Superior temporal gyrus (tissue), 1 donor: ENCODE measurements around the gene CCDC117.

Experiments
- DNase-seq: peaks from one replicate; pipeline ENCODE4 v3.0.0-alpha.2; 2016; ENCODE audit errors: extremely low spot score

Gene CCDC117

DNA sequence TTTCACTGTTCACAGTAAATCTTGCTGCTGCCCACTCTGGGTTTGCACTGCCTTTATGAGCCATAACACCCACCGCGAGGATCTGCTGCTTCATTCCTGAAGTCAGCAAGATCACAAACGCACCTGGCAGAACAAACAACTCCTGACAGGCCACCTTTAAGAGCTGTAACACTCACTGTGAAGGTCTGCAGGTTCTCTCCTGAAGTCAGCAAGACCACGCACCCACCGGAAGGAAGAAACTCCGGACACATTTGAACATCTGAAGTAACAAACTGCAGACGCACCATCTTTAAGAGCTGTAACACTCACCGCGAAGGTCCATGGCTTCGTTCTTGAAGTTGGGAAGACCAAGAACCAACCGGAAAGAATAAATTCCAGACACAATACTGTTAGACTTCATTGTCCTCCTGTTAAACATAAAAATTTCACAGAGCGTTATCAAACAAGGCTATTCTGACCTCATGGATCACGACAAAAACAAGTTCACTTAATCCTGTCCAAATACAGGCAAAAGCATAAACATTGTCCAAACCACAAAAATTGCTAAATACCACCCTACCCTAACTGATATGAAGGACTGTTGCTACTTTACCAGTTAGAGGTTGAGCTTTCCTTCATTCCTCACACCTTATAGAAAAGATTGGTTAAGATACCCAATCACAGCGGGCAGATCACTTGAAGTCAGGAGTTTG lies 3.0 kb upstream of the CCDC117 start:
- no peak for DNase-seq

DNA sequence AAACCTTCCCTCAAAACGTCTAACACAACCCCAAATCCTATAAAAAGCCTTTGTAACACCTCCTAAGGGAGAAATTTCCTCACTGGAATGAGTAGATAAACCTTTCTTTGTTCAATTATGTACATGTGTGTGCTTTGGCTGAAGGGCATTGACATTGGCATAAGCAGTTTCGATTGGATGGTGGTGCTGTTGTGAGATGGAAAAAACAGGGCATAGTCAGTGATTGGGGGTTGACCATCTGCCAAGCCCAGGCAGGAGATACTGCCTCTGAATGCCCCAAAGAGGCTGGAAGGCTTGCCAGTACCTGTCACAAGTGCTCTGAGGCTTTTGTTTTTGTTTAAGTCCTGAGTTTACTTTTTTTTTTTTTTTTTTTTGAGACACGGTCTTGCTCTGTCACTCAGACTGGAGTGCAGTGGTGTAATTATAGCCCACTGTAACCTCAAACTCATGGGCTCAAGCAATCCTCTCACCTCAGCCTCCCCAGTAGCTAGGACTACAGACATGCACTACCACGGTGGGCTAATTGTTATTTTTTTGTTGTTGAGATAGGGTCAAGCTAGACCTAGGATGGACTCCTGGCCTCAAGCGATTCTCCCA lies 1.2 kb upstream of the CCDC117 start:
- no peak for DNase-seq

GRCh38 chr22:28773461-28773867 lies 969 bp downstream of the CCDC117 start:
- DNase-seq: no peak

DNA sequence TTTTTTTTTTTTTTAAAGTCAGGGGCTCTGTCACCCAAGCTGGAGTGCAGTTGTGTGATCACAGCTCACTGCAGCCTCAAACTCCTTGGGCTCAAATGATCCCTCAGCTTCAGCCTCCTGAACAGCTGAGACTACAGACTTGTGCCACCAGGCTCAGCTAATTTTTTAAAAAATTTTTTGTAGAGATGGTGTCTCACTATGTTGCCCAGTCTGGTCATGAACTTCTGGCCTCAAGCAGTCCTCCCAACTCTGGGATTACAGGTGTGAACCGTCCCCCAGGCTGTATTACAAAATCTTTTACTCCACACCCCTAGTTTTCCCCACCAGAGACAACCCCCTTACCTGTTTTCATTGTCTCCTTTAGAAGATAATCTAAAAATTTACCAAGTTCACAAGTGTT lies 1.9 kb downstream of the CCDC117 start:
- no peak for DNase-seq

DNA sequence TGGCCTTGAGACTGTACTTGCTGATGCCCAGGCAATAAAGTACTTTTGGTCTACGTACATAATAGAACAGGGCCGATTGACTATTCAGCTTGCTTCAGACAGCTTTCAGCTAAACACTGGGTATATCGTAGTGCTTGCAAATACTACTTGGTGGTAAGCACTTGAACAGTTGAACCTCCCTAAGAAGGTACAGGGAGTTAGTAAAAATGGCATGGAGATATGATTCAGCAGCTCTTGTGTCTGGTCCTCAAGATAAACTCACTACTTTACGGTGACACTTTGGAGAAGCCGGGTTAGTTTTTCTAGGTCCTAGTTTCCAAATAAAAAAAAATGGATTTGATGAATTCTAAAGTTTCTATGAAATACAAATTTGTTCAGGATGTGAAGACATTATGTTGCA lies 7.3 kb downstream of the CCDC117 start:
- no peak for DNase-seq

GRCh38 chr22:28780296-28780695 lies 7.8 kb downstream of the CCDC117 start:
- DNase-seq: no peak

DNA sequence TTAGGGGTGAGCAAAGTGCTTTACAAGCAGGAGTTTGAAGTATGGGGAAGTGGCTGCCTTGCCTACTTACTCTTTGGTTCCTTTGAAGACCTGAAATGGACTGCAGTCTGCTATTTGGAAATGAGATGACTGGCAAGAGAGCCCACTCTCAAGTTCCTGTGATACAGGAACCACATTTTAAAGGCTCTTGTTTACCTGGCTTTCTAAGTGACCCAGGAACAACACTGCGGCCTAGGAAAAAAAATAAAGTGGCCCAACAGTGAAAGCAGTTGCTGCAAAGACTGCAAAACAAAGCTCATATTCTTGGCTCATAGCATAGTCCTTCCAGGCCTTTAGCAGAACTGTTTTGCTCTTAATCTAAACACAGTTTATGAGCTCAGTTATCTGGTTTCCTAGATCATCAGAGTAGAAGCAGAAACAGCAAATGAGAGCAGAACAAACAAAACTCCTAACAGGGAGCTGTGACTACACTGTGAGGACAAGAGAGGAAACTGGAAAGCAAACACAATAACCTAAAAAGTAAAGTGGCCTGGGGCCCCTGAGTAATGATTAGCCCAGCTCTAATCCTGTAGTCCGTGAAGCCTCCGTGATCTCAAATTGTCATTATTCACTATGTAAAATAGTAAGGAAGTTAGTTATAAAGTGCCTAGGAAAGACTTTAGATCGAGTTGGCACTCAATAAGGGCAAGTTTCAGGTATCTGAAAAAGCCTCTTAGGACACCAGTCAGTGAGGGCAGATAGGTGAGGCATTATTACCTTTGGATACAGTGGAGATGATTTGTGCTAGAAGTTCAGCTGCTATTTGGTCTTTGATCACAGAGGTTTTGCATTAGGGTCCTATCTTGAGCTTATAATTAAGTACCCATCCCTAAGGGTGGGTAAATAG lies 11.5 kb downstream of the CCDC117 start:
- DNase-seq: no peak

DNA sequence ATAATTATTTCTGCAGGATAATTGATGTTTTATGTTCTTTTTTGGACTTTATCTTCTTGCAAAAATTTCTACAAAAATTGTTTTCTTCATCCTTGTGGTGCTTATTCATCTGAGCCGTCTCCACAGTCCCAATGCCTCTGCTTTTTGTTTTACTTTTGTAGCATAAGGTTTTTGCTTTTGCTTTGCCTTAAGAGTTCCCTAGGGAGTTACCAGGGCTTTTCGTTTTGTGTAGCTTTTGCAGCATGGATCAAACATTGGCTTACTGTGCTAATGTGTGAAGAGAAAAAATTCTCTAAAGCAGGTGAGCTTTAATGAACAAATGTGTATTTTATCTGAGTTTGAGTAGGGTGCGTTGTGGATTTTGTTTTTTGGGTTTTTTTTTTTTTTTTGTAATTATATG lies 16.1 kb downstream of the CCDC117 start:
- DNase-seq: no peak

DNA sequence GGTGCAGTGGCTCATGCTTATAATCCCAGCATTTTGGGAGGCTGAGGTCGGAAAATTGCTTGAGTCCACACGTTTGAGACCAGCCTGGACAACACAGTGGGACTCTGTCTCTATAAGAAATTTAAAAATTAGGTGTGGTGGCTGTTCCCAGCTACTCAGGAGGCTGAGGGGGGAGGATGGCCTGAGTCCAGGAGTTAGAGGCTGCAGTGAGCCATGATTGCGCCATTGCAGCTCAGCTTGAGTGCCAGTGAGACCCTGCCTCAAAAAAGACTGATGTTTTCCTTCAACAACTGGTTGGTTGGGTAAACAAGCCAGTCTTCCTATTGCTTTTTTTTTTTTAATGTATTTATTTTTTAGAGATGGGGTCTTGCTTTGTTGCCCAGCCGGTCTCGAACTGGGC lies 18.6 kb downstream of the CCDC117 start:
- no peak for DNase-seq

GRCh38 chr22:28791841-28792490 lies 19.5 kb downstream of the CCDC117 start:
- no peak for DNase-seq

DNA sequence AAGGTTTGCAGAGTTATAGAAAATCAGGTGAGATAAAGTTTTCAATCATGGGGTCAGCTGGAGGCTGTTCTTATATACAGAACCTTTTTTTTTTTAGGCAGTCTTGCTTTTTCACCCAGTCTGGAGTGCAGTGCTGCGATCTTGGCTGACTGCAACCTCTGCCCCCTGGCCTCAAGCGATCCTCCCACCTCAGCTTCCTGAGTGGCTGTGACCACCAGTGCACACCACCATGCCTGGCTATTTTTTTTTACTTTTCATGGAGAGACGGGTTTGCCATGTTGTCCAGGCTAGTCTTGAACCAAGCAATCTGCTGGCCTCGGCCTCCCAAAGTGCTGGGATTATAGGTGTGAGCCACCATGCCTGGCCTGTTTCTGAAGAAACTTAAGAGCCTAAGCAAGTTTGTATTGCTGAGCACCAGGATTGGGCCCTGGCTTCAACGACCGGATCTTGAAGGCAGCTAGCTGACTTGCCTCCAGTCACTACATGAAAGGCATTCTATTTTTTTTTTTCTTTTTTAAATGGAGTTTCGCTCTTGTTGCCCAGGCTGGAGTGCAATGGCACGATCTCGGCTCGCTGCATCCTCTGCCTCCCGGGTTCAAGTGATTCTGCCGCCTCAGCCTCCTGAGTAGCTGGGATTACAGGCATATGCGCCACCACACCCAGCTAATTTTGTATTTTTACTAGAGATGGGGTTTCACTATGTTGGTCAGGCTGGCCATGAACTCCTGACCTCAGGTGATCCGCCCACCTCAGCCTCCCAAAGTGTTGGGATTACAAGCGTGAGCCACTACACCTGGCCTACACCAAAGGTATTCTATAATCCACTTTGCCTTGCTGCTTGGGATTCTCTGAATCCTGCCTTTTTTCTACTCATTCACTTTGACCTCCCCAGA lies 20.2 kb downstream of the CCDC117 start:
- DNase-seq: no peak

DNA sequence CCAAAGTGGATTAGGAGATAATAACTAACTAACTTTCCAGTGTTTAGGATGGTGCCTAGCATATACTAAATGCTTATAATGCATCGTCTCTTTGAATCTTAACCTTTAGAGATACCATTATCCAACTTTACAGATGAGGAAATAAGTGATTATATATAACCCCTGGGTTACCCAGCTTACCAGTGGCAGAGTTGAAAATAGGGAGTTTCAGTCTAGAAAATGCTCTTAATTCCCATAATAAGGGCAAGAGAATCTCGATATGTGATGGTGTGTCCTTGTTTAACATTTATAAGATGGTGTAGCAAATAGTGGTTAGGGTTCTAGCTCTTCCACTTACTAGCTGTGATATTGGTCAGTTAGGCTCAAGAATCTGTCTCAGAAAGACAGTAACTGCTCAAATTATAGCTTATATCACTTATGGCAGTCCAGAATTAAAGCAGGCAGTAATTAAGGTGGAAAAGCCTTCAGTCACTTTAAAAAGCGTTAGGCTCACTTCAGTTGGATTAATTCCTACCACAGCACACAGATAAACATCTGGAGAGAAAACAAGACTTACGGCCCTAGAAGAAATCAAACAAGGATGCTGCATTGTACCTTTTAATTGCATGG lies 21.6 kb downstream of the CCDC117 start:
- no peak for DNase-seq

DNA sequence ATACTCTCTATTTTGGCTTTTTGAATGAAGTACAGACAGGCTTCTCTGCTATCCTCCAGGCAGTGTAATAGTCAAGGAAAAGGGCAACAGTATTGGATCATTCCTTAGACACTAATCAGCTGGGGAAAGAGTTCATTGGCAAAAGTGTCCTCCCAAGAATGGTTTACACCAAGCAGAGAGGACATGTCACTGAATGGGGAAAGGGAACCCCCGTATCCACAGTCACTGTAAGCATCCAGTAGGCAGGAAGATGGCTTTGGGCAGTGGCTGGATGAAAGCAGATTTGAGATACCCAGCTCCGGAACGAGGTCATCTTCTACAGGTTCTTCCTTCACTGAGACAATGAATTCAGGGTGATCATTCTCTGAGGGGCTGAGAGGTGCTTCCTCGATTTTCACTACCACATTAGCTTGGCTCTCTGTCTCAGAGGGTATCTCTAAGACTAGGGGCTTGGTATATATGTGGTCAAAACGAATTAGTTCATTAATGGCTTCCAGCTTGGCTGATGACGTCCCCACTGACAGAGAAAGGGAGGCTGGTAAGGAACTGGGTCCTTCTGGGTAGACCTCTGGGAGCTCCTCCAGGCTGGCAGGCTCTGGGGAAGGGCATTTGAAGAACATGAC lies 22.7 kb downstream of the CCDC117 start:
- DNase-seq: no peak

DNA sequence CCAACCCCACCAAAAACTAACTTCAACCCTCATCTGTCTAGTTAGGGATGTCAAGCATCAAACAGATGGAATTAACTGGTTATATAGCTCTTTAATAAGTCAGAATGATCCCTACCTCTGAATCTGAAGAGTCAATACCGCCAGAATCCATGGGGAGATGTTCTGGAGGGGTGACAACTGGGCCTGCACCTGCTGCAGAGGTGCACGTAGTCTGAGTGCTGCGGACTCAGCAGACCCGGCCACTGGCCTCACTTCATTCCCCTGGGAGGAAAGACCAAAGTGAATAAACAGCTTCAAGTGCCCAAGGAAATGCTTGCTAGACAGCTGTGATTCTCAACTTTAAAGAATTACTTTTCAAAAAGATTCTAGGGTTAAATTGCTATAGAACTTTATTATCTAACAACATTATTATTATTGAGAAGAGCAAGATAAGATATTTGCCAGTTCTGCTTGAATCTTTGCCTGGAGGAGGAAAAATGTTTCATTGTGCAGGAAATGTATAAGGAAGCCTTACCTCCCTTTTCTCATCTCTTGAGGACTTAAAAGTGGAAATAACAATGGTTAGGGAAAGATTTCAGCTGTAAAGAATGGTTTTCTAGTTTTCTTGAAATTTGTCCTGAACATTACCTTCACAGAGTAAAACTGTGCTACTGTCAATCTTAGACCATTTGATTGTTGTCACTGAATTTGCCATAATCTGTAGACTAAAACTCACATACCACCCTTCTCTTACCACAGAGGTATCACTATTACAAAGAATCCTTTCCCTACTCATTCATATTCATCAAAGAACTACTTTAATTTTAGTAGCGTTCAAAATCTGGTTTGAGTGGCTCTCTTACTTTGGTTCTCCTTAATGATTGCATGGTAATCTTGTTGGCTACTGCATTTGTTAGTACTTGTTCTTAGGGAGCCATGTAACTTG lies 23.7 kb downstream of the CCDC117 start:
- no peak for DNase-seq

- no peak for DNase-seq
These were observed 26.5 kb downstream of the CCDC117 start for GRCh38 chr22:28798810-28799605.

DNA sequence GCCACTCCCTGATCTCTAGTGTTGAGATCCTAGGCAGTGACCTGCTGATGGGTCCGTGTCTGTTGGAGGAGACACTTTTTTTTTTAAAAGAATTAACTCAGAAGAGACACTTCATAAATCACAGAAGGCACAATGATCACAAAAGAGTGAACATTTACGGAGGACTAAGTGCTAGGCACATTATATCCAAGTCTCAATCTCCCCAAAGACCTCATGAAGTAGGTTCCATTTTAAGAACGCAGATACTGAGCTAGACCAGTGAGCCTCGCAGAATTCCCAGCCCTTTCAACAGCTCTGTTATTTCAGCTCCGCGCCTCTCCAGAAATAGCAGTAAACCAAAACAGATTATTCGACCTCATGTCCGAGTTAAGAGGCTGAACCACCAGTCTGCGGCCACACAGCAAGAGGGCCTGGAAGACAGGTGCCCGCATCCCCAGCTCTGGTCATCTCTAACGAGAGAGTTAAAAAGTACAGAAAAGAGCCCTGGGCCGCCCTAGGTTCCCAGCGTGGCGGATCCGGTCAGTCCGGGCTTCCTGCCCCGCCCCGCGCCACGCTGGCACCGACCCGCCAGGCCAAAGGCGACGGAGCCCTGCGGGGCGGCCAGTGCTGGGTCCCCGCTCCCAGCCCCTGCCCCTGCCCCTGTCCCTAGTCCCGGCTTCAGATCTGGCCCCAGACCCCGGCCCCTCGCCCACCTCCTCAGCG lies 27.3 kb downstream of the CCDC117 start:
- DNase-seq: peak; percentile 39

GRCh38 chr22:28800308-28801041 lies 28.0 kb downstream of the CCDC117 start, which contains the start of gene XBP1:
Gene XBP1, minus strand, starts transcription at chr22:28800569.
- DNase-seq: peak; percentile 96
